WTC11 (cell line): ENCODE data around the gene RETREG3. TPM values are rescaled to one million over a fixed set of nuclear protein-coding genes. Genes with fewer than 3 reads are reported as not detected.
A peak's percentile ranks its signal among the peaks of the same experiment; 100 is the strongest.

Experiments used
- ATAC-seq: fragments of 200-7000 bp; cut with Tn5 transposase; 2 replicates; pipeline ENCODE4 v1.10.0; 2021; ENCODE audit warnings: mild to moderate bottlenecking, moderate library complexity
- CTCF ChIA-PET: fragments of 300-600 bp; sonication (Branson Sonifier 250); formaldehyde crosslinking; loops from one replicate; lab custom pipeline; 2021; ENCODE audit warnings: antibody characterized with exemption; lab: Charles Lee
- POLR2A ChIA-PET: fragments of 350-600 bp; sonication (Branson Sonifier 250); formaldehyde crosslinking; loops from one replicate; lab custom pipeline; 2021; ENCODE audit warnings: antibody characterized with exemption; lab: Charles Lee
- DNase-seq: peaks from one replicate; pipeline ENCODE4 v3.0.0; 2021; ENCODE audit warnings: low spot score
- H3K27ac Mint-ChIP-seq: 2 replicates; pipeline ENCODE4 v1.8.0; 2021; ENCODE audit warnings: mixed read lengths
- H3K27me3 Mint-ChIP-seq: 2 replicates; pipeline ENCODE4 v1.8.0; 2021; ENCODE audit warnings: low read depth, mild to moderate bottlenecking, moderate library complexity, mixed read lengths
- H3K36me3 Mint-ChIP-seq: 2 replicates; pipeline ENCODE4 v1.8.0; 2021; ENCODE audit warnings: mixed read lengths
- H3K4me1 Mint-ChIP-seq: 2 replicates; pipeline ENCODE4 v1.8.0; 2022; ENCODE audit warnings: mixed read lengths
- H3K4me3 Mint-ChIP-seq: 2 replicates; pipeline ENCODE4 v1.8.0; 2021; ENCODE audit warnings: mild to moderate bottlenecking, moderate library complexity, mixed read lengths
- H3K9me3 Mint-ChIP-seq: 2 replicates; pipeline ENCODE4 v1.8.0; 2021; ENCODE audit warnings: mixed read lengths
- ATF6 ChIP-seq: sonication (generic); formaldehyde crosslinking; IDR thresholded peaks from 2 replicates; pipeline ENCODE4 v1.8.1; 2023; ENCODE audit warnings: mild to moderate bottlenecking, missing genetic modification reagents
- CBFB ChIP-seq: sonication (generic); formaldehyde crosslinking; IDR thresholded peaks from 2 replicates; pipeline ENCODE4 v1.8.1; 2022; ENCODE audit warnings: mild to moderate bottlenecking, low read depth, missing genetic modification reagents
- CREM ChIP-seq: sonication (generic); formaldehyde crosslinking; IDR thresholded peaks from 2 replicates; pipeline ENCODE4 v1.8.1; 2022; ENCODE audit warnings: mild to moderate bottlenecking, missing genetic modification reagents, moderate library complexity
- EMX1 ChIP-seq: fragments of 250-450 bp; sonication (Bioruptor Pico); IDR thresholded peaks from 2 replicates; pipeline ENCODE4 v1.8.0; 2021; ENCODE audit warnings: mild to moderate bottlenecking
- FOXP1 ChIP-seq: sonication (generic); formaldehyde crosslinking; IDR thresholded peaks from 2 replicates; pipeline ENCODE4 v1.8.0; 2022; ENCODE audit warnings: missing genetic modification reagents, mild to moderate bottlenecking, moderate library complexity, borderline replicate concordance
- HMGXB4 ChIP-seq: sonication (generic); formaldehyde crosslinking; IDR thresholded peaks from 2 replicates; pipeline ENCODE4 v1.8.1; 2023; ENCODE audit warnings: mild to moderate bottlenecking, moderate library complexity, missing genetic modification reagents
- MYBL2 ChIP-seq: sonication (generic); formaldehyde crosslinking; IDR thresholded peaks from 2 replicates; pipeline ENCODE4 v1.8.1; 2023; ENCODE audit warnings: mild to moderate bottlenecking, moderate library complexity, missing genetic modification reagents
- NFATC4 ChIP-seq: fragments of 250-450 bp; sonication (Bioruptor Pico); IDR thresholded peaks from 2 replicates; pipeline ENCODE4 v1.9.0; 2021; ENCODE audit warnings: mild to moderate bottlenecking
- RORB ChIP-seq: fragments of 250-450 bp; sonication (Bioruptor Pico); IDR thresholded peaks from 2 replicates; pipeline ENCODE4 v1.9.0; 2021; ENCODE audit warnings: mild to moderate bottlenecking
- SP1 ChIP-seq: sonication (generic); formaldehyde crosslinking; conservative IDR thresholded peaks from 2 replicates; pipeline ENCODE4 v1.8.1; 2022; ENCODE audit warnings: missing genetic modification reagents
- ZNF138 ChIP-seq: sonication (generic); formaldehyde crosslinking; conservative IDR thresholded peaks from 2 replicates; pipeline ENCODE4 v1.8.1; 2022; ENCODE audit warnings: mild to moderate bottlenecking, moderate library complexity, missing genetic modification reagents
- ZNF232 ChIP-seq: sonication (generic); formaldehyde crosslinking; IDR thresholded peaks from 2 replicates; pipeline ENCODE4 v1.8.0; 2022; ENCODE audit warnings: mild to moderate bottlenecking, missing genetic modification reagents
- ZNF416 ChIP-seq: fragments of 250-450 bp; sonication (Bioruptor Pico); IDR thresholded peaks from 2 replicates; pipeline ENCODE4 v1.9.0; 2021; ENCODE audit warnings: mild to moderate bottlenecking, inconsistent platforms
- total RNA-seq: library from RNA; stranded (reverse); gene quantifications from 3 replicates; pipeline ENCODE4 v1.2.3, GENCODE V29; 2021
- TF ChIP-seq, protein P1 (sequence below): sonication (generic); formaldehyde crosslinking; conservative IDR thresholded peaks from 2 replicates; pipeline ENCODE4 v1.8.1; 2023; ENCODE audit warnings: mild to moderate bottlenecking, low read depth, missing genetic modification reagents, moderate library complexity
- TF ChIP-seq, protein P2 (sequence below): sonication (generic); formaldehyde crosslinking; IDR thresholded peaks from 2 replicates; pipeline ENCODE4 v1.8.0; 2023; ENCODE audit warnings: missing genetic modification reagents, mild to moderate bottlenecking, borderline replicate concordance
- TF ChIP-seq, protein P3 (sequence below): sonication (generic); formaldehyde crosslinking; IDR thresholded peaks from 2 replicates; pipeline ENCODE4 v1.8.0; 2022; ENCODE audit warnings: mild to moderate bottlenecking, missing genetic modification reagents
- TF ChIP-seq, protein P4 (sequence below): sonication (generic); formaldehyde crosslinking; IDR thresholded peaks from 2 replicates; pipeline ENCODE4 v1.8.1; 2022; ENCODE audit warnings: mild to moderate bottlenecking, moderate library complexity, missing genetic modification reagents
- TF ChIP-seq, protein P5 (sequence below): sonication (generic); formaldehyde crosslinking; IDR thresholded peaks from 2 replicates; pipeline ENCODE4 v1.8.0; 2022; ENCODE audit warnings: mild to moderate bottlenecking, missing genetic modification reagents

The RETREG3 gene
- total RNA-seq, 1 experiment from 2014 or later: 40.4 TPM

DNA sequence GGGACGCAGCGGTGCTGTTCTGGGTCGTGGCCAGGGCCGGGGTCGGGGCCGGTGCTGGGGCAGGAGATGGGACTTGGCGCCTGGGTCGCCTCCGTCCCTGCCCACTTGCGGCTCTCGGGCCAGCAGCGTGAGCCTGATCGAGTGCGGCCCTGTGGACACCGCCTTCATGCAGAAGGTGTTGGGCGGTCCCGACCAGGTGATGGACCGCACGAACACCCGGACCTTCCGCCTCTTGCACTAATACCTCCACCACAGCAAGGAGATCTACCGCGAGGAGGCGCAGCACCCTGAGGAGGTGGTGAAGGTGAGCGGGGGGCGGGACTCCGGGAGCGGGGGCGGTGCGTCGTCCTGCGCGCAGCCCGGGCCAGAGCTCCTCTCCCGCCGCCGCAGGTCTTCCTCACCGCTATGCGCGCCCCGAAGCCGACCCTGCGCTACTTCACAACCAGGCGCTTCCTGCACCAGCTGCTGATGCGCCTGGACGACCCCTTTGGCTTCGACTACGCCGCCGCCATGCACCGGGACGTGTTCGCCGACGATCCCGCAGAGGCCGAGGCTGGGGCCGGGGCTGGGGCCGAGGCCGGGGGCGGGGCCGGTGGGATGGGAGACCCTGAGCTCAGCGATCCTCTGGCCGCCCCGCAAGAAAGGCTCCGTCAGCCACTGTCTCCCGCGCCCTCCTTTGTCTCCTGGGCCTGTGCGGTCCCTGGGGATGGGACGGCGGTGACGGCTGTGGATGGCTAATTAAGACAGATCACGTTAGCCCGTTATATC lies 60.9 kb downstream of the RETREG3 start:
- POLR2A ChIA-PET: interaction anchor here (0.5 to 2.0 kb wide), 7 partner anchors 12 to 251 kb away, joined by 3 to 15 read pairs (median 3); partner anchors contain the start of gene NAGLU
- DNase-seq (peak; percentile 97), ATAC-seq (peak; percentile 87)
- CTCF ChIA-PET: interaction anchor here (0.6 to 3.0 kb wide), 35 partner anchors 10 to 663 kb away, joined by 3 to 65 read pairs (median 5); partner anchors contain the start of genes BECN1, CAVIN1, CNTNAP1 and KAT2A
- Mint-ChIP-seq H3K27ac (no peak overlapping the region), H3K9me3 (no peaks in the 10 kb centered on the region), H3K4me1 (peaks cover 15% of the 10 kb centered on the region), H3K4me3 (peak overlapping the region; percentile 59), H3K36me3 (no peaks in the 10 kb centered on the region; the same call in 1 of the 2 replicates), H3K27me3 (peaks cover 2% of the 10 kb centered on the region; the same call in 1 of the 2 replicates)
- TF ChIP-seq SP1 (CRISPR knock-in tag) (peak; percentile 80), FOXP1 (CRISPR knock-in tag) (peak; percentile 34; the same call in 1 of the 2 replicates), ZNF138 (CRISPR knock-in tag) (0 out of 2 replicates have a peak, but pooled peaks have one; percentile 42), NFATC4 (no peak), CBFB (CRISPR knock-in tag) (peak; percentile 37; the same call in 1 of the 2 replicates), ATF6 (CRISPR knock-in tag) (no peak), ZNF232 (CRISPR knock-in tag) (0 out of 2 replicates have a peak, but pooled peaks have one; percentile 43), MYBL2 (0 out of 2 replicates have a peak, but pooled peaks have one; percentile 43), RORB (no peak), HMGXB4 (CRISPR knock-in tag) (peak; percentile 84), CREM (CRISPR knock-in tag) (0 out of 2 replicates have a peak, but pooled peaks have one; percentile 26), EMX1 (CRISPR knock-in tag) (no peak), ZNF416 (CRISPR knock-in tag) (0 out of 2 replicates have a peak, but pooled peaks have one; percentile 28)
- TF ChIP-seq, protein P1, sequence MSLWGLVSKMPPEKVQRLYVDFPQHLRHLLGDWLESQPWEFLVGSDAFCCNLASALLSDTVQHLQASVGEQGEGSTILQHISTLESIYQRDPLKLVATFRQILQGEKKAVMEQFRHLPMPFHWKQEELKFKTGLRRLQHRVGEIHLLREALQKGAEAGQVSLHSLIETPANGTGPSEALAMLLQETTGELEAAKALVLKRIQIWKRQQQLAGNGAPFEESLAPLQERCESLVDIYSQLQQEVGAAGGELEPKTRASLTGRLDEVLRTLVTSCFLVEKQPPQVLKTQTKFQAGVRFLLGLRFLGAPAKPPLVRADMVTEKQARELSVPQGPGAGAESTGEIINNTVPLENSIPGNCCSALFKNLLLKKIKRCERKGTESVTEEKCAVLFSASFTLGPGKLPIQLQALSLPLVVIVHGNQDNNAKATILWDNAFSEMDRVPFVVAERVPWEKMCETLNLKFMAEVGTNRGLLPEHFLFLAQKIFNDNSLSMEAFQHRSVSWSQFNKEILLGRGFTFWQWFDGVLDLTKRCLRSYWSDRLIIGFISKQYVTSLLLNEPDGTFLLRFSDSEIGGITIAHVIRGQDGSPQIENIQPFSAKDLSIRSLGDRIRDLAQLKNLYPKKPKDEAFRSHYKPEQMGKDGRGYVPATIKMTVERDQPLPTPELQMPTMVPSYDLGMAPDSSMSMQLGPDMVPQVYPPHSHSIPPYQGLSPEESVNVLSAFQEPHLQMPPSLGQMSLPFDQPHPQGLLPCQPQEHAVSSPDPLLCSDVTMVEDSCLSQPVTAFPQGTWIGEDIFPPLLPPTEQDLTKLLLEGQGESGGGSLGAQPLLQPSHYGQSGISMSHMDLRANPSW: peak; percentile 89; the same call in 1 of the 2 replicates
- TF ChIP-seq, protein P2, sequence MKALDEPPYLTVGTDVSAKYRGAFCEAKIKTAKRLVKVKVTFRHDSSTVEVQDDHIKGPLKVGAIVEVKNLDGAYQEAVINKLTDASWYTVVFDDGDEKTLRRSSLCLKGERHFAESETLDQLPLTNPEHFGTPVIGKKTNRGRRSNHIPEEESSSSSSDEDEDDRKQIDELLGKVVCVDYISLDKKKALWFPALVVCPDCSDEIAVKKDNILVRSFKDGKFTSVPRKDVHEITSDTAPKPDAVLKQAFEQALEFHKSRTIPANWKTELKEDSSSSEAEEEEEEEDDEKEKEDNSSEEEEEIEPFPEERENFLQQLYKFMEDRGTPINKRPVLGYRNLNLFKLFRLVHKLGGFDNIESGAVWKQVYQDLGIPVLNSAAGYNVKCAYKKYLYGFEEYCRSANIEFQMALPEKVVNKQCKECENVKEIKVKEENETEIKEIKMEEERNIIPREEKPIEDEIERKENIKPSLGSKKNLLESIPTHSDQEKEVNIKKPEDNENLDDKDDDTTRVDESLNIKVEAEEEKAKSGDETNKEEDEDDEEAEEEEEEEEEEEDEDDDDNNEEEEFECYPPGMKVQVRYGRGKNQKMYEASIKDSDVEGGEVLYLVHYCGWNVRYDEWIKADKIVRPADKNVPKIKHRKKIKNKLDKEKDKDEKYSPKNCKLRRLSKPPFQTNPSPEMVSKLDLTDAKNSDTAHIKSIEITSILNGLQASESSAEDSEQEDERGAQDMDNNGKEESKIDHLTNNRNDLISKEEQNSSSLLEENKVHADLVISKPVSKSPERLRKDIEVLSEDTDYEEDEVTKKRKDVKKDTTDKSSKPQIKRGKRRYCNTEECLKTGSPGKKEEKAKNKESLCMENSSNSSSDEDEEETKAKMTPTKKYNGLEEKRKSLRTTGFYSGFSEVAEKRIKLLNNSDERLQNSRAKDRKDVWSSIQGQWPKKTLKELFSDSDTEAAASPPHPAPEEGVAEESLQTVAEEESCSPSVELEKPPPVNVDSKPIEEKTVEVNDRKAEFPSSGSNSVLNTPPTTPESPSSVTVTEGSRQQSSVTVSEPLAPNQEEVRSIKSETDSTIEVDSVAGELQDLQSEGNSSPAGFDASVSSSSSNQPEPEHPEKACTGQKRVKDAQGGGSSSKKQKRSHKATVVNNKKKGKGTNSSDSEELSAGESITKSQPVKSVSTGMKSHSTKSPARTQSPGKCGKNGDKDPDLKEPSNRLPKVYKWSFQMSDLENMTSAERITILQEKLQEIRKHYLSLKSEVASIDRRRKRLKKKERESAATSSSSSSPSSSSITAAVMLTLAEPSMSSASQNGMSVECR (CRISPR knock-in tag): peak; percentile 15; the same call in 1 of the 2 replicates
- TF ChIP-seq, protein P3, sequence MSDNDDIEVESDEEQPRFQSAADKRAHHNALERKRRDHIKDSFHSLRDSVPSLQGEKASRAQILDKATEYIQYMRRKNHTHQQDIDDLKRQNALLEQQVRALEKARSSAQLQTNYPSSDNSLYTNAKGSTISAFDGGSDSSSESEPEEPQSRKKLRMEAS (CRISPR knock-in tag): peak; percentile 80
- TF ChIP-seq, protein P4, sequence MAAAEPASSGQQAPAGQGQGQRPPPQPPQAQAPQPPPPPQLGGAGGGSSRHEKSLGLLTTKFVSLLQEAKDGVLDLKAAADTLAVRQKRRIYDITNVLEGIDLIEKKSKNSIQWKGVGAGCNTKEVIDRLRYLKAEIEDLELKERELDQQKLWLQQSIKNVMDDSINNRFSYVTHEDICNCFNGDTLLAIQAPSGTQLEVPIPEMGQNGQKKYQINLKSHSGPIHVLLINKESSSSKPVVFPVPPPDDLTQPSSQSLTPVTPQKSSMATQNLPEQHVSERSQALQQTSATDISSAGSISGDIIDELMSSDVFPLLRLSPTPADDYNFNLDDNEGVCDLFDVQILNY (CRISPR knock-in tag): peak; percentile 90
- TF ChIP-seq, protein P5, sequence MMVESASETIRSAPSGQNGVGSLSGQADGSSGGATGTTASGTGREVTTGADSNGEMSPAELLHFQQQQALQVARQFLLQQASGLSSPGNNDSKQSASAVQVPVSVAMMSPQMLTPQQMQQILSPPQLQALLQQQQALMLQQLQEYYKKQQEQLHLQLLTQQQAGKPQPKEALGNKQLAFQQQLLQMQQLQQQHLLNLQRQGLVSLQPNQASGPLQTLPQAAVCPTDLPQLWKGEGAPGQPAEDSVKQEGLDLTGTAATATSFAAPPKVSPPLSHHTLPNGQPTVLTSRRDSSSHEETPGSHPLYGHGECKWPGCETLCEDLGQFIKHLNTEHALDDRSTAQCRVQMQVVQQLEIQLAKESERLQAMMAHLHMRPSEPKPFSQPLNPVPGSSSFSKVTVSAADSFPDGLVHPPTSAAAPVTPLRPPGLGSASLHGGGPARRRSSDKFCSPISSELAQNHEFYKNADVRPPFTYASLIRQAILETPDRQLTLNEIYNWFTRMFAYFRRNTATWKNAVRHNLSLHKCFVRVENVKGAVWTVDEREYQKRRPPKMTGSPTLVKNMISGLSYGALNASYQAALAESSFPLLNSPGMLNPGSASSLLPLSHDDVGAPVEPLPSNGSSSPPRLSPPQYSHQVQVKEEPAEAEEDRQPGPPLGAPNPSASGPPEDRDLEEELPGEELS (CRISPR knock-in tag): peak; percentile 16; the same call in 1 of the 2 replicates
